ACHN (cell line): ENCODE measurements around the gene SCD5.

ENCODE experiments used
- DNase-seq: peaks from one replicate; pipeline ENCODE4 v3.0.0-alpha.2; 2015
- in situ Hi-C: cut with HindIII; loops from 2 replicates; pipeline ENCODE4 v1.10.0; 2017; ENCODE audit warnings: low sequenced_read_pairs, low pct_ligation_motif_present, low pct_unique_long_range_greater_than_20kb

Gene SCD5

GRCh38 chr4:82710197-82710929 is 88.2 kb downstream of the SCD5 start:
- no peak for DNase-seq
- in situ Hi-C loops: no loop called here

GRCh38 chr4:82708982-82709381 is 89.6 kb downstream of the SCD5 start:
- in situ Hi-C loops: no loop called here
- no peak for DNase-seq

GRCh38 chr4:82706349-82707000 is 92.1 kb downstream of the SCD5 start:
- in situ Hi-C loops: no loop called here
- no peak for DNase-seq

GRCh38 chr4:82705928-82706300 is 92.7 kb downstream of the SCD5 start:
- no peak for DNase-seq
- in situ Hi-C loops: no loop called here

GRCh38 chr4:82705169-82705927 is 93.2 kb downstream of the SCD5 start:
- in situ Hi-C loops: no loop called here
- DNase-seq: no peak

GRCh38 chr4:82704156-82704555 is 94.4 kb downstream of the SCD5 start:
- no peak for DNase-seq
- in situ Hi-C loops: no loop called here

- DNase-seq: no peak
- in situ Hi-C loops: no loop called here
These were observed 100.2 kb downstream of the SCD5 start for GRCh38 chr4:82698412-82698811.

- no peak for DNase-seq
- in situ Hi-C loops: no loop called here
These were observed 101.0 kb downstream of the SCD5 start for GRCh38 chr4:82697561-82697960.

- in situ Hi-C loops: no loop called here
- DNase-seq: no peak
These were observed 102.3 kb downstream of the SCD5 start for GRCh38 chr4:82696117-82696860.

GRCh38 chr4:82694892-82695291 is 103.7 kb downstream of the SCD5 start:
- no peak for DNase-seq
- in situ Hi-C loops: no loop called here

GRCh38 chr4:82694046-82694445 is 104.5 kb downstream of the SCD5 start:
- no peak for DNase-seq
- in situ Hi-C loops: no loop called here

GRCh38 chr4:82692101-82692780 is 106.4 kb downstream of the SCD5 start:
- in situ Hi-C loops: no loop called here

GRCh38 chr4:82691431-82691830 is 107.2 kb downstream of the SCD5 start:
- DNase-seq: no peak
- in situ Hi-C loops: no loop called here

More at GRCh38 chr4:82692101-82692780, 106.4 kb downstream of the SCD5 start:
- no peak for DNase-seq

GRCh38 chr4:82688091-82688795 is 110.4 kb downstream of the SCD5 start:
- in situ Hi-C loops: no loop called here
- no peak for DNase-seq

GRCh38 chr4:82687531-82687930 is 111.1 kb downstream of the SCD5 start:
- DNase-seq: no peak
- in situ Hi-C loops: no loop called here

- in situ Hi-C loops: no loop called here
- DNase-seq: no peak
These were observed 116.8 kb downstream of the SCD5 start for GRCh38 chr4:82681754-82682153.

- DNase-seq: no peak
- in situ Hi-C loops: no loop called here
These were observed 117.8 kb downstream of the SCD5 start for GRCh38 chr4:82680834-82681233.

- in situ Hi-C loops: no loop called here
- no peak for DNase-seq
These were observed 119.1 kb downstream of the SCD5 start for GRCh38 chr4:82679531-82679930.
